SKM-1 treated with dmso at 0.1 percent for 144 hours (cell line): Measurements from ENCODE around the gene FREM3.
A peak's percentile ranks its signal among the peaks of the same experiment; 100 is the strongest.
"Not testable (repeated sequence)": the region's sequence is repeated elsewhere in the genome, so short reads cannot be mapped to it uniquely, and the experiment has no call there.

ENCODE experiments used
- DNase-seq: peaks from one replicate; lab custom pipeline; 2025; ENCODE audit not compliant: unreplicated experiment; lab: John Stamatoyannopoulos, UW

Gene FREM3

GRCh38 chr4:143700416-143701352 lies at the start of gene FREM3:
Gene FREM3 (minus strand): TSS chr4:143700675. CDS start chr4:143700675, 0 bp downstream.
- DNase-seq = no peak

DNA sequence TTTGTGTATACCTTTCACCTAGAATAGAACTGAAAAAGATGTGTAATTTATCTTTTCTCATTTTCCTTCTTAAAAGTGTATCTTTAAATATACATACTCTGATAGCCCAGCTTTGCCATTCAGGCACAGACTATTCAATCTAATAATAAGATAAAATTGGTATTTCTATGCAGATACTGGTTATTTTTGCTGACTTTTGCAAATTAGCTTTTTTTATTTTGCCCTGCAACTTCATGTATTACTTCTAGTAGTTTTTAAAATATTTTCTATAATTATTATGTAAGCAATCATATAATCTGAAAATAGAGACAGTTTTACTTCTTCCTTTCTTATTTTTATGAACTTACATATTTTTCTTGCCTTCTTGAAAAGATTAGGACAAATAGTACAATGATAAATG lies 45.4 kb upstream of the FREM3 start:
- no peak for DNase-seq

DNA sequence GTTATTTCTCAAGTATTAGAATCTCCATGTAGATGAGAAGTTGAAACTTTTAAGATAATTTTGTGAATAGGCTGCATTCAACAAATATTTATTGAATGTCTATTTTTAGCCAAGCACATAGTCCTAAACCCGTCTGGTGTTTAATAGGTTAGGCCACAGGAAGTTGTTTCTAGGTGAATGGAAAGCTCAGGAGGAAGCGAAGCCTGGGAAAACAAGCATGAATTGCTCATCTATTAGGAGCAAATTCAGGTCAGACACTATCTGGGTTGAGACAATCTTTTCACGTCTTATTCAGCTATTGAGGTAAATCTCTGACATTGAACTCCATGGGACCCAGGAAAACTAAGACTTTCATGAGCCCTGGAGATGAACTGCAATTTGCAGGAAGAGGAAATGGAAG lies 43.1 kb upstream of the FREM3 start:
- no peak for DNase-seq

- no peak for DNase-seq
Observed at GRCh38 chr4:143742834-143743233, 42.4 kb upstream of the FREM3 start.

- peak; percentile 0 for DNase-seq
Observed at GRCh38 chr4:143736861-143737260, 36.4 kb upstream of the FREM3 start.

DNA sequence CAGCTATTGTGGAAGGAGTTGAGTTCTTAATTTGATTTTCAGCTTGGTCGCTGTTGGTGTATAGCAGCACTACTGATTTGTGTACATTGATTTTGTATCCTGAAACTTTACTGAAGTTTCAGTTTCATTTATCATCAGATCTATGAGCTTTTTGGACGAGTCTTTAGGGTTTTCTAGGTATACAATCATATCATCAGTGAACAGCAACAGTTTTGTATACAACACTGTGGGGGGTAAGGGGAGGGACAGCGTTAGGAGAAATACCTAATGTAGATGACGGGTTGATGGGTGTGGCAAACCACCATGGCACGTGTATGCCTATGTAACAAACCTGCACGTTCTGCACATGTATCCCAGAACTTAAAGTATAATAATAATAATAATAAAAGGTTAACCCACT lies 35.6 kb upstream of the FREM3 start:
- not testable (repeated sequence) for DNase-seq

DNA sequence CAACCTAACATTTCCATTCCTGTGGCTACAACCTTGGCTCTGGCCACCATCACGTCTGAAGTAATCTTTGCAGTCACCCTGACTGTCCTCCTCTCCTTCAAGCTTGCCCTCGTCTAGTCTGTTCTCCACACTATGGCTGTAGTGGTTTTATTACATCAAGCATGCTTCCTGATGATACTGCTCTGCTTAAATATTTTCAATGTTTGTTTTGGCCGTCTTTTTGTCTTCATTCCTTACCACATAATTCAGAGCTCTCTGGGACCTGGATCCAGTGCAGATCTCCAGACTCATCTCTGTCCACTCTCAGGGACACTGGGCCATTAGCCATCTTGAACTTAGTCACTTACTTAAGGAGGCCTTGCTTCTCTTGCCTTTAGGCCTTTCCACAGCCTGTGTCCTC lies 27.7 kb upstream of the FREM3 start:
- no peak for DNase-seq

GRCh38 chr4:143726714-143727113 lies 26.2 kb upstream of the FREM3 start:
- no peak for DNase-seq

DNA sequence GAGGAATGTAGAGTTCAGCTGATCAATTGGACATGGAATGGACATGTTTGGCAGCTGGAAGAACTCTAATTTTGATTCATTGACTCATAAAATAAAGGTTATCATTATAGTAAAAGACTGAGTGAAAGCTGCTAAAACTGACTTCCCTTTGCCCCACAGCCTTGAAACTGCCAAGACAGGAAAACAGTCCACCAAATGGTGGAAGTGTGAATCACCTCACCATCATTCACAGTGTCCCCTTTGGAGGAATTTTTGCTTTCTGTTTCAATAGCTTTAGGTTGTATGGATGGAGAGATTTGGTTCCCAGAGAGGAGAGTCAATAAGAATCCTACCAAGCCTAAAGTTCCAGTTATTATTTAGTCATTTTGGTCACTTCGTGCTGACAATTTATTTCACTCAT lies 20.8 kb upstream of the FREM3 start:
- no peak for DNase-seq

GRCh38 chr4:143718748-143719147 lies 18.3 kb upstream of the FREM3 start:
- not testable (repeated sequence) for DNase-seq

GRCh38 chr4:143713955-143714625 lies 13.6 kb upstream of the FREM3 start:
- no peak for DNase-seq

GRCh38 chr4:143713553-143713952 lies 13.1 kb upstream of the FREM3 start:
- DNase-seq = no peak

- no peak for DNase-seq
Observed at GRCh38 chr4:143712155-143712550, 11.7 kb upstream of the FREM3 start.

DNA sequence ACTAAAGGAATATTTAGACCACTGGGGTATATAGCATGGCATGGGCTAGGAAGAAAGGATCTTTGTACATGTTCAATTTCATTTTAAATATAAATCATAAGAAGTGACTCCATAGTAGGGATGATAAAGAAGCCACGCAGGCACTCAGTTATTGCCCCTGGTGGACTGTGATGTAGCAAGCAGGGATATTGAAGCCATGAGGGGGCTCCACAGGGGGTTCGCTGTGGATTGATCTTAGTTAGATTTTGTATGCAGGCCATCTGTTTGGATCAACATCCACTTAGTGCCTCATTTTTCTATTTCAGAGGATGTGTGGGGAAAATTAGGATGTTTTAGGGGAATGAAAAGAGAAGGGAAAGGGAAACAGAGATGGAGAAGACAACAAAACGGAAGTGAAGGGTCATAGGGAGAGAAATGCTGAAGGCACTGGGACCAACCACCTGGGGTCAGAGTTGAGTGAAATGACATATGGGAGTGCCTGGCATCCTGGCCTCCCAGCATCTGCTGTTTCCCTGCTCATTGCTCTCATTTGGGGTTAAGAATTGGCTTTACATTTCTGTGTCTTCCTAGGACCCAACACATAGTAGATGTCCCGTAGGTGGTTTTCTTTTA lies 11.2 kb upstream of the FREM3 start:
- DNase-seq = no peak

DNA sequence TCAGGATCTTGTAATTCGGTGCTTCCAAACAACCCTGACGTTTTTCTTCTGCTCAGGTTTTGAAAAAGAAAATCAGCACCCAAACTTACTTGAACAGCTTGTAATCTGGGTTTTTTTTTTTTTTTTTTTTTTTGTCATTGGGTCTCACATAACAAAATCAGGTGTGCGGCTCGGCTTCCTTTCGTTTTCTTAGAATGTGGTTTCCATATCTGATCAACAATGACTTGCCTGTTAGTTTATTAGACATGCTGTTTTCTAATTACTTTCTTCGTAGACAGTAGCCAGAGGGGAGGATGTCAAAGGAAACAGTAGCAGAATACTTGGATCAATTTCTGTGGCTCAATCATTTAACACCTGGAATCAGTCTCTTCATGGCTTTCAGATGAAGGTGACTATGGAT lies 890 bp upstream of the FREM3 start:
- no peak for DNase-seq

- no peak for DNase-seq
Observed at GRCh38 chr4:143700046-143700415, 444 bp downstream of the FREM3 start.

- DNase-seq = no peak
Observed at GRCh38 chr4:143699331-143700045, 987 bp downstream of the FREM3 start.

GRCh38 chr4:143693856-143694255 lies 6.6 kb downstream of the FREM3 start:
- DNase-seq = no peak

- no peak for DNase-seq
Observed at GRCh38 chr4:143692241-143692640, 8.2 kb downstream of the FREM3 start.

DNA sequence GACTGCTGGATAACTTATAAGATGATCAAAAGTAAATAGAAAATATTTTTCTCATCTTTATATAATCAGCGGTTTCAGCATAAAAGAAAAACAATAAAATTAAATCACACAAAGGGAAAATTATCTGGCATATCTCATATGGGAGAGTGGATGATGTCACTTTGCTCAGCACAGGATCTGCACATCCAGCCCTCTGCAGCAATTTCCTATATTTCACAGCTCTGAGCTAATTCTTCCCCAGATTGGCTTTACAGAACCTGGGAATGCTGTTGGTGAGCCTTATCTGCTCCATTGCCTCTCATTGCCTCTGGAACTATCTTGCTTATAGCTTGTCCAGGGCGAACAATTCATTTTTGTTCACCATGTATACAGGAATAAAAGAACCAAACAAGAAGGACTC lies 21.0 kb downstream of the FREM3 start:
- DNase-seq = no peak

- DNase-seq = not testable (repeated sequence)
Observed at GRCh38 chr4:143673629-143674028, 26.8 kb downstream of the FREM3 start.
